AG09319 (cell line): Measurements from ENCODE around the gene LYRM2.

Experiments used
- DNase-seq: peaks from one replicate; pipeline ENCODE4 v3.0.0-alpha.2; 2010; ENCODE audit warnings: low read depth; ENCODE audit errors: extremely low read depth
- CTCF ChIP-seq: IDR thresholded peaks from 2 replicates; pipeline ENCODE4 v1.5.1; 2011; ENCODE audit warnings: low read depth, mild to moderate bottlenecking, inconsistent platforms, low read length, moderate library complexity

Gene LYRM2

GRCh38 chr6:89679215-89680120, 40.9 kb upstream of the LYRM2 start:
- no peak for DNase-seq
- TF ChIP-seq CTCF: no peak

- DNase-seq: no peak
- TF ChIP-seq CTCF: no peak
Measured at GRCh38 chr6:89678531-89678930, 40.0 kb upstream of the LYRM2 start.

GRCh38 chr6:89675949-89676748, 37.6 kb upstream of the LYRM2 start:
- TF ChIP-seq CTCF: no peak
- DNase-seq: peak; percentile 61

DNA sequence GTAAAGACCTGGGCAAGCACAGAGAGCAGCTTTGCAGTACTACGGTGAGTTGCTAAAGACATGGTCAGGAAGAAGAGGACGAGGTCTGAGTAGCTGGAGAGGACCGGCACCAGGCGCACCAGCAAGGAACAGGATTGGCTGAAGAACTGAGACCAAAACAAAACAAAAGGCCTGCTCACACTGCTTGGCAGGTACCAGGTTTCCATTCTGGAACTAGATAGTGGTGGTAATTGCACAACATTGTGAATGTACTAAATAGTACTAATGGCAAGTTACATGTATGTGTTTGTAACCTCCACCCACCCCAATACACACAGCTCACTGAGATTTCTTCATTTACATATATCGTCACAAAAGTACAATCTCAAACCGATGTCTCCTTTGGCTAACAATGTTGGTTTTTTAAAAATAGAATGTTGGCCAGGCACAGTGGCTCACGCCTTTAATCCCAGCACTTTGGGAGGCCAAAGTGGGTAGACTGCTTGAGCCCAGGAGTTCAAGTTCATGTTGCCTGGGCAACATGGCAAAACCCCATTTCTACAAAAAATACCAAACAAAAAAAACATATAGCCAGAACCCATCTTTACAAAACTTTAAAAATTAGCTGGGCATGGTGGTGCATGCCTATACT, 32.5 kb upstream of the LYRM2 start:
- no peak for DNase-seq
- TF ChIP-seq CTCF: no peak

DNA sequence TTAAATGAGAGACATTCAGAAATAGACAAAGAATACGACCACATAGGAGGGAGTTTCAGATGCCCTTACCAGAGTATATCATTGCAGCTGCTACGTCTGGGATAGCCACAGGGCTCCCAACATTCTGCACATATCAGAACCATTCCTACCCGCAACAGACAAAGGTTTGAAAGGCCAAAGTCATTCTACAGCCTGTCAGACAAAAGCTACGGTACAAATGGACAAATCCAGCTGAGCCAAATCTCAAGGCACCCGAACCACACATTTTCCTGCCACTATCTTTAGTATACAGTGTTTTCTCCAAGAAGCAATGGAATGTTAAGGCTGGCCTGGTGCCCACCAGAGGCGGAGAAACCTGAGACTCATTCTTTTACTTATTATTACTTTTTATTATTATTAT, 30.5 kb upstream of the LYRM2 start:
- DNase-seq: no peak
- no peak for TF ChIP-seq CTCF

- no peak for TF ChIP-seq CTCF
- DNase-seq: no peak
Measured at GRCh38 chr6:89667872-89668556, 29.5 kb upstream of the LYRM2 start.
